Fibroblast of villous mesenchyme (primary cell): ENCODE data around the gene AJAP1. TPM values are rescaled to one million over a fixed set of nuclear protein-coding genes. Genes with fewer than 3 reads are reported as not detected.

ENCODE experiments used
- DNase-seq: peaks from one replicate; pipeline ENCODE4 v3.0.0-alpha.2; 2010; ENCODE audit warnings: low read depth
- H3K4me3 ChIP-seq: 2 replicates; pipeline ENCODE4 v1.5.1; 2011; ENCODE audit warnings: low read depth, mild to moderate bottlenecking, low read length
- total RNA-seq: library from RNA; depleted of rRNA; stranded (reverse); fragments of >200 nt; gene quantifications from 2 replicates; pipeline ENCODE4 v1.2.3, GENCODE V29; 2012
- TF ChIP-seq, protein P1 (sequence below): IDR thresholded peaks from 2 replicates; pipeline ENCODE4 v1.5.1; 2012; ENCODE audit warnings: low read depth, mild to moderate bottlenecking, low read length; ENCODE audit not compliant: insufficient read depth

The AJAP1 gene
- total RNA-seq, 1 donor = under 0.01 TPM

DNA sequence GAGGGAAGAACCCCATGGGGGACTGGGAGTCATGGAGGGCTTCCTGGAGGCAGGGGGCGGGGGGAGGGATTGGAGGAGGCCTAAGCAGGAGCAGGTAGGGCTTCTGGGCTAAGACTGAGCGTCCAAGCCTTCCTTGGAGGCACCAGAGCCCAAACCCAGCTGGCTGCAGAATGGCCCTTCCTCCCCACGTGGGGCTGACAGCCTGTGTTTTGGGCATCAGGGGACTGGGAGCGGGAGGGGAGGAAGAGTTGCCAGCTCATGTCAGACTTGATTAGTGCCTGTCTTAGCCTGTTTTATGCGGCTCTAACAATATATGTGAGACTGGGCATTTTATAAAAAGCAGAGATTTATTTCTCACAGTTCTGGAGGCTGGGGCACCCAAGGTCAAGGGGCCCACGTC, 38.9 kb downstream of the AJAP1 start:
- DNase-seq = no peak
- TF ChIP-seq, protein P1, sequence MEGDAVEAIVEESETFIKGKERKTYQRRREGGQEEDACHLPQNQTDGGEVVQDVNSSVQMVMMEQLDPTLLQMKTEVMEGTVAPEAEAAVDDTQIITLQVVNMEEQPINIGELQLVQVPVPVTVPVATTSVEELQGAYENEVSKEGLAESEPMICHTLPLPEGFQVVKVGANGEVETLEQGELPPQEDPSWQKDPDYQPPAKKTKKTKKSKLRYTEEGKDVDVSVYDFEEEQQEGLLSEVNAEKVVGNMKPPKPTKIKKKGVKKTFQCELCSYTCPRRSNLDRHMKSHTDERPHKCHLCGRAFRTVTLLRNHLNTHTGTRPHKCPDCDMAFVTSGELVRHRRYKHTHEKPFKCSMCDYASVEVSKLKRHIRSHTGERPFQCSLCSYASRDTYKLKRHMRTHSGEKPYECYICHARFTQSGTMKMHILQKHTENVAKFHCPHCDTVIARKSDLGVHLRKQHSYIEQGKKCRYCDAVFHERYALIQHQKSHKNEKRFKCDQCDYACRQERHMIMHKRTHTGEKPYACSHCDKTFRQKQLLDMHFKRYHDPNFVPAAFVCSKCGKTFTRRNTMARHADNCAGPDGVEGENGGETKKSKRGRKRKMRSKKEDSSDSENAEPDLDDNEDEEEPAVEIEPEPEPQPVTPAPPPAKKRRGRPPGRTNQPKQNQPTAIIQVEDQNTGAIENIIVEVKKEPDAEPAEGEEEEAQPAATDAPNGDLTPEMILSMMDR = no peak
- H3K4me3 ChIP-seq = no peak overlapping the region

- no peak for DNase-seq
- no peak overlapping the region for H3K4me3 ChIP-seq
- TF ChIP-seq, protein P1 = no peak
These were observed 39.5 kb downstream of the AJAP1 start for GRCh38 chr1:4693891-4694290.

GRCh38 chr1:4694492-4694891, 40.1 kb downstream of the AJAP1 start:
- TF ChIP-seq, protein P1 = no peak
- DNase-seq = no peak
- H3K4me3 ChIP-seq = no peak overlapping the region

DNA sequence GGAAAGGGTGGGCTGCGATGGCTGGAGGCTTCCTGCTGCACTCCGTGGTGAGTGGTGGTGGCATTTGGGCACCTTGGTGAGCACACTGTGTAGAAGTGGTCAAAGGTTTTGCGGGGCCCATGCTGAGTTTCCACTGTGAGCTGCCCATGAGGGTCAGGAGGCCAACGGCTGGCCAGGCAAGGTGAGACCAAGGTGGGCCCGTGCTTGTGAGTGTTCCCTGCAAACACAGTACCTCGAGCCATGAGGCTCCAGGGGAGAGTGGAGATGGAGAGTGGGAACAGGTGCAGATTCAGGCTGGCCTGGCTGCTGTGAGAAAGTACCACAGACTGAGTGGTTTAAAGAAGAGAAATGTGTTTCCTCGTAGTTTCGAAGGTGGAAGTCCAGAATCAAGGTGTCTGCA, 40.8 kb downstream of the AJAP1 start:
- TF ChIP-seq, protein P1 = no peak
- H3K4me3 ChIP-seq = no peak overlapping the region
- no peak for DNase-seq

DNA sequence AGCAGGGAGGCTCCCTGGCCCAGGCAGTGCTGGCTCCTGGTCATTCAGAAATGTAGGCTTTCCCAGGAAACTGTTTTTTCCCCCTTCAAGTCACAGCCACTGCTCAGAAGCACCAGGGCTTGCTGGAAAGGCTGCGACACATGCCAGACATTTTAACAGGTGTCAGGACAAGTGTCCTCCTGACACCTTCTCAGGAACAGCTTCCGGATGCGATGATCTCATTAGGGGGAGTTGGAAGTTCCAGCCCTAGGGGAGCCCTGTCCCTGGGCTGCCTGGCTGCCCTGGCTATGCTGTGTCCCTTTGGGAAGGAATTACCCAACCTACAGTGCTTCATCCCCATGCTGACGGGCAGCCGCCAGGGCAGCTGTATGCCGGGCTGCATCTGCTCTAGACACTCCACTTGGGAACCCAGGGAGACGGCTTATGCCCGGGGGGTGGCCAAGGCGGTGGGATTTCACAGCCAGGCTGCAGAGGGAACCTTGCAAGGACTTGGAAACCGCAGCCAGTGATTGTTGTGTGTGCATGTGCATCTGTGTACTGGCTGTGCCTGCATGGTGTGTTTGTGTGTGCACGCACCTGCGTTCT, 41.8 kb downstream of the AJAP1 start:
- H3K4me3 ChIP-seq = no peak overlapping the region
- TF ChIP-seq, protein P1 = no peak
- DNase-seq = no peak

DNA sequence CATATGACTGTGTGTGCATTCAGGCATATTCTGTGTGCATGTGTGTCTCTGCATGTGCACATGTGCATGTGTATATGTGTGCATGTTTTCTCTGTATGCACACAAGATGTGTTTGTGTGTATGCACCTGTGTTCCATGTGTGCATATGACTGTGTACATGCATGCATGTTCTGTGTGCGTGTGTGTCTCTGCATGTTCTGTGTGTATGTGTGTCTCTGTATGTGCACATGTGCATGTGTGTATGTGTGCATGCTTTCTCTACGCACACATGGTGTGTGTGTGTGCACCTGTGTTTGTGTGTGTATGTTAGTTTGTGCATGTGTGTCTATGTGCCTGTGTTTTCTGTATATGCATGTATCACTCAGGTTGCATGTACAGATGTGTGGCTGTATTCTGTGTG, 42.3 kb downstream of the AJAP1 start:
- TF ChIP-seq, protein P1 = no peak
- no peak for DNase-seq
- H3K4me3 ChIP-seq = no peak overlapping the region

GRCh38 chr1:4697801-4698200, 43.4 kb downstream of the AJAP1 start:
- TF ChIP-seq, protein P1 = no peak
- no peak for DNase-seq
- no peak overlapping the region for H3K4me3 ChIP-seq
